ENCODE measurements around the gene GNMT.
A peak's percentile ranks its signal among the peaks of the same experiment; 100 is the strongest.
"Not testable (repeated sequence)": the region's sequence is repeated elsewhere in the genome, so short reads cannot be mapped to it uniquely, and the experiment has no call there.

GNMT gene

GRCh38 chr6:42960243-42961019 lies at the start of gene GNMT:
Gene GNMT (plus strand): TSS chr6:42960754. CDS start chr6:42960768, 14 bp downstream.
- DNase-seq = peak; percentile 67

- no peak for DNase-seq
Measured at GRCh38 chr6:42911171-42912021, 49.2 kb upstream of the GNMT start.

GRCh38 chr6:42914546-42914945 lies 46.0 kb upstream of the GNMT start:
- DNase-seq = no peak

GRCh38 chr6:42915732-42916131 lies 44.8 kb upstream of the GNMT start, which contains the start of gene PTCRA:
Gene PTCRA (plus strand): TSS chr6:42916053. CDS start chr6:42916070, 17 bp downstream.
- no peak for DNase-seq

GRCh38 chr6:42916288-42916687 lies 44.3 kb upstream of the GNMT start:
- DNase-seq = no peak

GRCh38 chr6:42921801-42922200 lies 38.8 kb upstream of the GNMT start:
- no peak for DNase-seq

GRCh38 chr6:42923666-42924065 lies 36.9 kb upstream of the GNMT start:
- no peak for DNase-seq

- no peak for DNase-seq
Measured at GRCh38 chr6:42925248-42925857, 35.2 kb upstream of the GNMT start.

- DNase-seq = peak; percentile 96
Measured at GRCh38 chr6:42928986-42929820, 31.4 kb upstream of the GNMT start, which contains the start of gene CNPY3. Gene CNPY3 (plus strand): TSS chr6:42929480. CDS start chr6:42929571, 91 bp downstream.

- DNase-seq = peak; percentile 44
Measured at GRCh38 chr6:42929821-42930360, 30.7 kb upstream of the GNMT start.

- no peak for DNase-seq
Measured at GRCh38 chr6:42932412-42932811, 28.1 kb upstream of the GNMT start.

GRCh38 chr6:42933205-42933604 lies 27.3 kb upstream of the GNMT start:
- DNase-seq = no peak

- no peak for DNase-seq
Measured at GRCh38 chr6:42935322-42935721, 25.2 kb upstream of the GNMT start.

GRCh38 chr6:42936398-42936797 lies 24.2 kb upstream of the GNMT start:
- no peak for DNase-seq

GRCh38 chr6:42937548-42938427 lies 22.8 kb upstream of the GNMT start:
- no peak for DNase-seq

GRCh38 chr6:42938428-42938796 lies 22.1 kb upstream of the GNMT start:
- no peak for DNase-seq

GRCh38 chr6:42938987-42939809 lies 21.4 kb upstream of the GNMT start:
- DNase-seq = no peak

- no peak for DNase-seq
Measured at GRCh38 chr6:42939810-42940167, 20.8 kb upstream of the GNMT start.

- no peak for DNase-seq
Measured at GRCh38 chr6:42940493-42941045, 20.0 kb upstream of the GNMT start.

- not testable (repeated sequence) for DNase-seq
Measured at GRCh38 chr6:42941356-42941755, 19.2 kb upstream of the GNMT start.
